HepG2 (cell line): ENCODE measurements around the gene PSMB3. TPM values are rescaled to one million over a fixed set of nuclear protein-coding genes. Genes with fewer than 3 reads are reported as not detected.

Source experiments
- ATAD3A ChIP-seq: sonication (generic); formaldehyde crosslinking; IDR thresholded peaks from 2 replicates; pipeline ENCODE4 v1.4.0; 2020; ENCODE audit warnings: missing genetic modification reagents
- CBX5 ChIP-seq: sonication (generic); formaldehyde crosslinking; IDR thresholded peaks from 2 replicates; pipeline ENCODE4 v1.4.0; 2020; ENCODE audit warnings: missing genetic modification reagents, borderline replicate concordance
- DNMT3B ChIP-seq: conservative IDR thresholded peaks from 2 replicates; pipeline ENCODE4 v1.6.1; 2016; ENCODE audit warnings: missing biosample characterization, control low read depth
- HHEX ChIP-seq: IDR thresholded peaks from 2 replicates; pipeline ENCODE4 v1.6.1; 2016; ENCODE audit warnings: control low read depth
- MIER3 ChIP-seq: IDR thresholded peaks from 2 replicates; pipeline ENCODE4 v1.6.1; 2016; ENCODE audit warnings: missing compliant biosample characterization, borderline replicate concordance
- MYNN ChIP-seq: sonication (generic); formaldehyde crosslinking; IDR thresholded peaks from 2 replicates; pipeline ENCODE4 v1.4.0; 2020; ENCODE audit warnings: mild to moderate bottlenecking, low read depth, missing genetic modification reagents
- RNF2 ChIP-seq: fragments of 450-650 bp; conservative IDR thresholded peaks from 2 replicates; pipeline ENCODE4 v1.6.1; 2016; ENCODE audit warnings: low read depth
- RXRB ChIP-seq: IDR thresholded peaks from 2 replicates; pipeline ENCODE4 v1.6.1; 2016; ENCODE audit warnings: borderline replicate concordance, missing genetic modification reagents, missing compliant biosample characterization
- SRSF9 ChIP-seq: fragments of 200-400 bp; formaldehyde crosslinking; IDR thresholded peaks from 2 replicates; pipeline ENCODE4 v1.6.1; 2018; ENCODE audit warnings: borderline replicate concordance, mild to moderate bottlenecking, low read depth, low read length; ENCODE audit not compliant: insufficient read depth, poor library complexity, severe bottlenecking
- SUZ12 ChIP-seq: fragments of 150-350 bp; IDR thresholded peaks from 2 replicates; pipeline ENCODE4 v1.6.1; 2014; ENCODE audit warnings: low read depth, low read length
- ZFP1 ChIP-seq: IDR thresholded peaks from 2 replicates; pipeline ENCODE4 v1.6.1; 2016
- ZNF619 ChIP-seq: sonication (generic); formaldehyde crosslinking; IDR thresholded peaks from 2 replicates; pipeline ENCODE4 v1.4.0; 2020; ENCODE audit warnings: mild to moderate bottlenecking, missing genetic modification reagents
- polyA plus RNA-seq, 8 experiments: library from polyadenylated mRNA; depleted of rRNA in 3 of 8; stranded (reverse) in 7 of 8; unstranded in 1 of 8; fragments of >200 nt; fragmentation: Illumina TruSeq in 4 of 8; extraction: Trizol in 4 of 8; gene quantifications; 2 replicates each; pipeline versions ENCODE4 v1.2.1 to v1.2.3, GENCODE V29; 2011 to 2016; ENCODE audit warnings: low read depth in 4 of 8, missing spikeins in 1 of 8, mixed read lengths in 1 of 8; ENCODE audit not compliant: insufficient read depth in 1 of 8
- total RNA-seq, 5 experiments: library from RNA; depleted of rRNA; stranded (reverse); fragments of >200 nt; fragmentation: Illumina TruSeq; extraction: Trizol; gene quantifications; 2 replicates each; pipeline ENCODE4 v1.2.3, GENCODE V29; 2016; ENCODE audit warnings: low read depth in 1 of 5
- TF ChIP-seq, protein P1 (sequence below): IDR thresholded peaks from 2 replicates; pipeline ENCODE4 v1.6.1; 2016; ENCODE audit warnings: low read depth, missing genetic modification reagents, missing compliant biosample characterization
- TF ChIP-seq, protein P2 (sequence below): sonication (generic); formaldehyde crosslinking; IDR thresholded peaks from 2 replicates; pipeline ENCODE4 v1.5.1; 2020; ENCODE audit warnings: mild to moderate bottlenecking, missing genetic modification reagents, moderate library complexity
- TF ChIP-seq, protein P3 (sequence below), 2 experiments: fragments of 450-650 bp in 1 of 2; sonication (generic) in 1 of 2; formaldehyde crosslinking; IDR thresholded peaks; 2 replicates each; pipeline versions ENCODE4 v1.5.0 to v1.8.0; 2020 to 2022; ENCODE audit warnings: mild to moderate bottlenecking in 1 of 2, missing genetic modification reagents in 1 of 2
- TF ChIP-seq, protein P4 (sequence below), 2 experiments: sonication (generic) in 1 of 2; formaldehyde crosslinking in 1 of 2; IDR thresholded peaks; 2 replicates each; pipeline versions ENCODE4 v1.5.1 to v1.6.1; 2011 to 2020; ENCODE audit warnings: borderline replicate concordance in 1 of 2, low read depth in 1 of 2, low read length in 1 of 2, mild to moderate bottlenecking in 1 of 2, missing genetic modification reagents in 1 of 2, moderate library complexity in 1 of 2
- TF ChIP-seq, protein P5 (sequence below): sonication (generic); formaldehyde crosslinking; IDR thresholded peaks from 2 replicates; pipeline ENCODE4 v1.8.0; 2022; ENCODE audit warnings: mild to moderate bottlenecking, missing genetic modification reagents, moderate library complexity

The PSMB3 gene
- total and polyA plus RNA-seq, 2 of the 13 experiments (the other 11 are each of a cell fraction or from before 2014, with no cell fraction given), result 366 to 517 TPM

DNA sequence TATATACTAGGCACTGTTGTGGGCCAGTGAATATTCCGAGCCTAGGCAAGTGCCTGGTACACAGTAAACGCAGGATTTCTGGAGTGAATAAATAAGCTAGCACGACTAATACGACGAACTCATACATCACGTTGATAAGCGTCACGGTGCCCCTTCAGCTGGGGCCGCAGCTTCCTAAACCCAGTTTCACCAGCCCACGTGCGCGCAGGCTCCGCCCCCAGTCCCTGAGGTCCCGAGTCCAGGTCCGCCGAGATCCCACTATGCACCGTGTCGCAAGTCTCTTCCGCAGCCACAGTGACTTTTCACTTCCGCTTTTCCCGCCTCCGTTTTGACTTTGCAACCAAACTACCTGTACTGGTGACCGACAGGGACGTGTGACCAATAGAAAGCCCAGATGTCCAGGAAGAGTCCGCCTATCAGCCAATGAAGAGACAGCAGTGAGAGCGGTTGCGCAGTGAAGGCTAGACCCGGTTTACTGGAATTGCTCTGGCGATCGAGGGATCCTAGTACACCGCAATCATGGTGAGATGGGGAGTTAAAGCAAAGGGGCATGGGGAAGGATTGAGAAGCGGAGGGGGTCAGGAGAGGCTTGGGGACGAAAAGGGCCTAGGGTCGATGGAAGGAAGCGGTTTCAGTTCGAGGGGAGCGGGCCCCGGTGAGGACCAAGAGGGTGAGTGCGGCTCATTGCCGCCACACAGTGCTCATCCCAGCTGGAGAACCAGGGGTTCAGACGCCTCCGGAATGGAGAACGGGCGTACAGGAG, at the start of gene PSMB3 (continued):
- TF ChIP-seq, protein P1, sequence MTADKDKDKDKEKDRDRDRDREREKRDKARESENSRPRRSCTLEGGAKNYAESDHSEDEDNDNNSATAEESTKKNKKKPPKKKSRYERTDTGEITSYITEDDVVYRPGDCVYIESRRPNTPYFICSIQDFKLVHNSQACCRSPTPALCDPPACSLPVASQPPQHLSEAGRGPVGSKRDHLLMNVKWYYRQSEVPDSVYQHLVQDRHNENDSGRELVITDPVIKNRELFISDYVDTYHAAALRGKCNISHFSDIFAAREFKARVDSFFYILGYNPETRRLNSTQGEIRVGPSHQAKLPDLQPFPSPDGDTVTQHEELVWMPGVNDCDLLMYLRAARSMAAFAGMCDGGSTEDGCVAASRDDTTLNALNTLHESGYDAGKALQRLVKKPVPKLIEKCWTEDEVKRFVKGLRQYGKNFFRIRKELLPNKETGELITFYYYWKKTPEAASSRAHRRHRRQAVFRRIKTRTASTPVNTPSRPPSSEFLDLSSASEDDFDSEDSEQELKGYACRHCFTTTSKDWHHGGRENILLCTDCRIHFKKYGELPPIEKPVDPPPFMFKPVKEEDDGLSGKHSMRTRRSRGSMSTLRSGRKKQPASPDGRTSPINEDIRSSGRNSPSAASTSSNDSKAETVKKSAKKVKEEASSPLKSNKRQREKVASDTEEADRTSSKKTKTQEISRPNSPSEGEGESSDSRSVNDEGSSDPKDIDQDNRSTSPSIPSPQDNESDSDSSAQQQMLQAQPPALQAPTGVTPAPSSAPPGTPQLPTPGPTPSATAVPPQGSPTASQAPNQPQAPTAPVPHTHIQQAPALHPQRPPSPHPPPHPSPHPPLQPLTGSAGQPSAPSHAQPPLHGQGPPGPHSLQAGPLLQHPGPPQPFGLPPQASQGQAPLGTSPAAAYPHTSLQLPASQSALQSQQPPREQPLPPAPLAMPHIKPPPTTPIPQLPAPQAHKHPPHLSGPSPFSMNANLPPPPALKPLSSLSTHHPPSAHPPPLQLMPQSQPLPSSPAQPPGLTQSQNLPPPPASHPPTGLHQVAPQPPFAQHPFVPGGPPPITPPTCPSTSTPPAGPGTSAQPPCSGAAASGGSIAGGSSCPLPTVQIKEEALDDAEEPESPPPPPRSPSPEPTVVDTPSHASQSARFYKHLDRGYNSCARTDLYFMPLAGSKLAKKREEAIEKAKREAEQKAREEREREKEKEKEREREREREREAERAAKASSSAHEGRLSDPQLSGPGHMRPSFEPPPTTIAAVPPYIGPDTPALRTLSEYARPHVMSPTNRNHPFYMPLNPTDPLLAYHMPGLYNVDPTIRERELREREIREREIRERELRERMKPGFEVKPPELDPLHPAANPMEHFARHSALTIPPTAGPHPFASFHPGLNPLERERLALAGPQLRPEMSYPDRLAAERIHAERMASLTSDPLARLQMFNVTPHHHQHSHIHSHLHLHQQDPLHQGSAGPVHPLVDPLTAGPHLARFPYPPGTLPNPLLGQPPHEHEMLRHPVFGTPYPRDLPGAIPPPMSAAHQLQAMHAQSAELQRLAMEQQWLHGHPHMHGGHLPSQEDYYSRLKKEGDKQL (CRISPR knock-in tag), result peak; percentile 55; the same call in 1 of the 2 replicates
- TF ChIP-seq ATAD3A (CRISPR knock-in tag) (no peak), ZFP1 (CRISPR knock-in tag) (0 out of 2 replicates have a peak, but pooled peaks have one; percentile 16), SRSF9 (no peak), MIER3 (CRISPR knock-in tag) (peak; percentile 80), RNF2 (no peak; the same call in 1 of the 2 replicates), CBX5 (CRISPR knock-in tag) (no peak; the same call in 1 of the 2 replicates), HHEX (peak; percentile 23; the same call in 1 of the 2 replicates), SUZ12 (no peak), MYNN (CRISPR knock-in tag) (no peak), DNMT3B (no peak; the same call in 1 of the 2 replicates), RXRB (CRISPR knock-in tag) (peak; percentile 68; the same call in 1 of the 2 replicates), ZNF619 (no peak; the same call in 1 of the 2 replicates)
- TF ChIP-seq, protein P2, sequence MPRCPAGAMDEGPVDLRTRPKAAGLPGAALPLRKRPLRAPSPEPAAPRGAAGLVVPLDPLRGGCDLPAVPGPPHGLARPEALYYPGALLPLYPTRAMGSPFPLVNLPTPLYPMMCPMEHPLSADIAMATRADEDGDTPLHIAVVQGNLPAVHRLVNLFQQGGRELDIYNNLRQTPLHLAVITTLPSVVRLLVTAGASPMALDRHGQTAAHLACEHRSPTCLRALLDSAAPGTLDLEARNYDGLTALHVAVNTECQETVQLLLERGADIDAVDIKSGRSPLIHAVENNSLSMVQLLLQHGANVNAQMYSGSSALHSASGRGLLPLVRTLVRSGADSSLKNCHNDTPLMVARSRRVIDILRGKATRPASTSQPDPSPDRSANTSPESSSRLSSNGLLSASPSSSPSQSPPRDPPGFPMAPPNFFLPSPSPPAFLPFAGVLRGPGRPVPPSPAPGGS (CRISPR knock-in tag), result no peak
- TF ChIP-seq, protein P3, sequence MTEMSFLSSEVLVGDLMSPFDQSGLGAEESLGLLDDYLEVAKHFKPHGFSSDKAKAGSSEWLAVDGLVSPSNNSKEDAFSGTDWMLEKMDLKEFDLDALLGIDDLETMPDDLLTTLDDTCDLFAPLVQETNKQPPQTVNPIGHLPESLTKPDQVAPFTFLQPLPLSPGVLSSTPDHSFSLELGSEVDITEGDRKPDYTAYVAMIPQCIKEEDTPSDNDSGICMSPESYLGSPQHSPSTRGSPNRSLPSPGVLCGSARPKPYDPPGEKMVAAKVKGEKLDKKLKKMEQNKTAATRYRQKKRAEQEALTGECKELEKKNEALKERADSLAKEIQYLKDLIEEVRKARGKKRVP (CRISPR knock-in tag; IDR thresholded peaks at IDR 0.05), result peak in 1 of 2 experiments; percentile 83; a peak in 2 of 4 replicates
- TF ChIP-seq, protein P4, sequence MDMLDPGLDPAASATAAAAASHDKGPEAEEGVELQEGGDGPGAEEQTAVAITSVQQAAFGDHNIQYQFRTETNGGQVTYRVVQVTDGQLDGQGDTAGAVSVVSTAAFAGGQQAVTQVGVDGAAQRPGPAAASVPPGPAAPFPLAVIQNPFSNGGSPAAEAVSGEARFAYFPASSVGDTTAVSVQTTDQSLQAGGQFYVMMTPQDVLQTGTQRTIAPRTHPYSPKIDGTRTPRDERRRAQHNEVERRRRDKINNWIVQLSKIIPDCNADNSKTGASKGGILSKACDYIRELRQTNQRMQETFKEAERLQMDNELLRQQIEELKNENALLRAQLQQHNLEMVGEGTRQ (IDR thresholded peaks at IDR 0.05; ENCODE audit: low read depth, low read length), result peak; percentile 84
- TF ChIP-seq, protein P4 (CRISPR knock-in tag; IDR thresholded peaks at IDR 0.05; ENCODE audit: borderline replicate concordance), result peak; percentile 87; the same call in 1 of the 2 replicates
- TF ChIP-seq, protein P5, sequence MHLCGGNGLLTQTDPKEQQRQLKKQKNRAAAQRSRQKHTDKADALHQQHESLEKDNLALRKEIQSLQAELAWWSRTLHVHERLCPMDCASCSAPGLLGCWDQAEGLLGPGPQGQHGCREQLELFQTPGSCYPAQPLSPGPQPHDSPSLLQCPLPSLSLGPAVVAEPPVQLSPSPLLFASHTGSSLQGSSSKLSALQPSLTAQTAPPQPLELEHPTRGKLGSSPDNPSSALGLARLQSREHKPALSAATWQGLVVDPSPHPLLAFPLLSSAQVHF (CRISPR knock-in tag), result no peak
